GM19043 (cell line): ENCODE measurements around the gene NPAS1.

Experiments
- ATAC-seq: cut with Tn5 transposase; IDR thresholded peaks from one replicate; pipeline ENCODE4 v1.9.1; 2021; ENCODE audit warnings: low read depth; ENCODE audit not compliant: unreplicated experiment

NPAS1 gene

DNA sequence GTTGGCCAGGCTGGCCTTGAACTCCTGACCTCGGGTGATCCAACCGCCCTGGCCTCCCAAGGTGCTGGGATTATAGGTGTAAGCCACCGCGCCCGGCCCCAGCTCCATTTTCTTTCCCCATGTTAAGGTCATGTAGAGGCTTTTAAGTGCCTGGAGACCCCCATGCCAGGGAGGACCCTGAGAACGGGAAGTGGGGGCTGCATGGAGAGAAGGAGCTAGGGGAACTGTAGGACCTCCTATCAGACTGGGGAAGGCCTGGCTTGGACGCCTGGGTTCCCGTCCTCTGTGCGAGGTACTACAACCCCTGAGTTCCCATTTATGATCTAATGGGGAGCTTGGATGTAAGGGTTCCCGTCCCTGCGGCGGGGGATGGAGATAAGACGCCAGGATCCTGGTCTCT lies 714 bp upstream of the NPAS1 start:
- ATAC-seq: no peak

- no peak for ATAC-seq
Measured at GRCh38 chr19:47020132-47020805, 632 bp downstream of the NPAS1 start.

DNA sequence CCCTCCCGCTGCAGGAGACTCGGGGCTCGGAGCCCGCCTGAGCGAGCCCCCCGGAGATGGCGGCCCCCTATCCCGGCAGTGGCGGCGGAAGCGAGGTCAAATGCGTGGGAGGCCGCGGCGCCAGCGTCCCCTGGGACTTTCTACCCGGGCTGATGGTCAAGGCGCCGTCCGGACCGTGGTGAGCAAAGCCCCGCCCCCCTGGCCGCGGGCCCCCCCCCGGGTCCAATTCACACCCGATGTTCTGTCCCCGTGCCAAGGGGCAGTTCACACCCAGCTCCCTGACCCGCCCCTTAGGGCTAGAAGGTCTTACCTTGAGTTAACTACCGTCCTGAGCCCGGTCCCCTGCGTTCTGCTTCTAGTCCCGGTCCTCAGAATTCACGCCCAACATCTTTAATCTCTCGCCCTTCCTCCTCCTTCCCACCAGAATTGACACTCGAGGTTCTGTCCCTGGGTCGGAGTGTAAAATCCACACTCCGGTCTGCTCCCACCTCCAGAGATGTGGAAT lies 1.4 kb downstream of the NPAS1 start:
- ATAC-seq: no peak

DNA sequence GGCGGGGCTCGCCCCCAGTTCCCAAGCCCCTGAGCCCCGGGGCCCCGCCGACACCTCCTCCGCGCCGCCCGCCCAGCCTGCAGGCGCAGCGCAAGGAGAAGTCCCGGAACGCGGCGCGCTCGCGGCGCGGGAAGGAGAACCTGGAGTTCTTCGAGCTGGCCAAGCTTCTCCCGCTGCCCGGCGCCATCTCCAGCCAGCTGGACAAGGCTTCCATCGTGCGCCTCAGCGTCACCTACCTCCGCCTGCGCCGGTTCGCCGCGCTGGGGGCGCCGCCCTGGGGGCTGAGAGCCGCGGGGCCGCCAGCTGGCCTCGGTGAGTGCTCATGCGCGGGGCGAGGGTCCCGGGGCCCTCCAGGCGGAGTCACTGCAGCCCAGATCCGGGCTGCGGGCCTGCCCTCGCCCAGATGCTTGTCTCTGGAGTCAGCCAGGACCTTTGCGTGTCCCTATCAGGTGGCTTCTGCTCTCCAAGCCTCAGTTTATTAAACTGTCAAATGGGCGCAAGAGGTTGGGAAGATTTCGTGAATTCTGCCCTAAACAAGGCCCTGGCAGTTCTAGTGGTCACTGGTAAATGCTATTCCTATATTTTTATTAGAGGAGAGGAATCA lies 2.0 kb downstream of the NPAS1 start:
- no peak for ATAC-seq

DNA sequence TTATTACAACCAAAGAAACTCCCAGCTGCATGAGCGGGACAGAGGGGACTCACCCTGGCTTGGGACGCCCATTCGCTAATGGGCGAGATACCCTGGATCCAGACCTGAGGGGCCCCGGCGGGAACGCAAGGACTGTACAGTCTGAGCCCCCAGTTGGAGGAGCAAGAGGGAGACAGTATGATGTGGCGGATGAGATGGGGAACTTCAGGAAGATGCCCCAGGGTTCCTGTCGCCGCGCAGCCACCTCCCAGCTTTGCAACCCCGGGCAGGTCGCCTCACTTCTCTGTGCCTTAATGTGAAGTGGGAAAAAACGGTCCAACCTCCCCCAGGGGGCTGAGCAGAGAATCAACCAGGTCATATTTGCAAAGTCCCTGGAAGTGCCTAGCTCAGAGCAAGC lies 2.5 kb downstream of the NPAS1 start:
- no peak for ATAC-seq

GRCh38 chr19:47022541-47023447 lies 3.2 kb downstream of the NPAS1 start:
- ATAC-seq: no peak

- ATAC-seq: no peak
Measured at GRCh38 chr19:47023448-47023794, 3.8 kb downstream of the NPAS1 start.

- ATAC-seq: no peak
Measured at GRCh38 chr19:47024502-47024901, 4.9 kb downstream of the NPAS1 start.

GRCh38 chr19:47026156-47026555 lies 6.5 kb downstream of the NPAS1 start:
- ATAC-seq: no peak

DNA sequence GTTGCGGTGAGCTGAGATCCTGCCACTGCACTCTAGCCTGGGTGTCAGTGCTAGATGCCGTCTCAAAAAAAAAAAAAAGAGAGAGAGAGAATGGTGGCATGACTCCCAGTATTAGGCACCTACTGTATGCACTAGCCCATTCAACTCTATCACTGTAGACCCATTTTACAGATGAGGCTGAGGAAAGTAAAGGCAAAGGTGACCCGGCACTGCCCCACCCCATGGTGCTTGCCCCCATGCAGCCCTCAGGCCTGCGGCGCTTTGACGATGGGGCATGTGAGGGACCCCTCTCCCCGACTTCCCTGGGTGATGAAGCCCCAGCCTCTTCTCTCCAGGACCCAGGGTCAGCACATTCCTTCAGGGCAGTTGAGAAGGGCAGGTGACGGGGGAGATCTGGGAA lies 7.3 kb downstream of the NPAS1 start:
- no peak for ATAC-seq

DNA sequence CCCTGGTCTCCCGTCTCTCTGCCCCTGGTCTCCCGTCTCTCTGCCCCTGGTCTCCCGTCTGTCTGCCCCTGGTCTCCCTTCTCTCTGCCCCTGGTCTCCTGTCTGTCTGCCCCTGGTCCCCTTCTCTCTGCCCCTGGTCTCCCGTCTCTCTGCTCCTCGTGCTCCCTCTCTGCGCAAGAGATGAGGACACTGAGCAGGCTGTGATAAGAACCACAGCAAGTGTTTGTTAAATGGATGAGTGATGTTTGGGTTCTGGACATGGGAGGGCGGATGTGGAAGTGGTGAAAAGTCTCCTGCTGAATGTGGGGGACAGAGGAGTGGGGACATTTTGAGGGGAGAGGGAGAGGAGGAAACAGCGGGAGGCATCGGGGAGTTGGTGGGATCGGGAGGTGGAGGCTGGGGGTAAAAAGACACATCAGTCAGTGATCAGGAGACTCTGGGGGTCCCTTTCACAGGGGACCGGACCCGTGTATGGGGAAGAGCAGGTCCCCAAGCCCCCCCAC lies 8.0 kb downstream of the NPAS1 start:
- ATAC-seq: no peak

DNA sequence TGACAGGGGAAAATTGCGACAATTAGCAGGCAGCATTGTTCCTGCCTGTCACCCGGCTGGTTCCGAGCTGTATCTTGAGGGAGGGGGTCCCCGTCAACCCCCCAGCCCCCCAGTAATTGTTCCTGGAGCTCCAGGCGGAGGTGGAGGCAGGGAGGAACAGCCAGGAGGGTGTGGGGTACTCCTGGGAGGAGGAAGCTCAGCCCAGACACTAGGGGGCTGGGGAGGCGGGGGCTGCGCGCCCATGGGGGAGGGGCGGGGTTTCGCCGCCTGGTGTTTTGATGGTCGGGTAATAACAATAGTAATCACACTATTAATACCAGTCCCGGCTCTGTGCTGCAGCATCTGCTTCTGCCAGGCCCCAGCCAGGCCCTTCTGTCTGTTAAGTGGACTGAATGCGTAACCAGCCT lies 8.6 kb downstream of the NPAS1 start:
- no peak for ATAC-seq

GRCh38 chr19:47032171-47032811 lies 12.7 kb downstream of the NPAS1 start:
- no peak for ATAC-seq

DNA sequence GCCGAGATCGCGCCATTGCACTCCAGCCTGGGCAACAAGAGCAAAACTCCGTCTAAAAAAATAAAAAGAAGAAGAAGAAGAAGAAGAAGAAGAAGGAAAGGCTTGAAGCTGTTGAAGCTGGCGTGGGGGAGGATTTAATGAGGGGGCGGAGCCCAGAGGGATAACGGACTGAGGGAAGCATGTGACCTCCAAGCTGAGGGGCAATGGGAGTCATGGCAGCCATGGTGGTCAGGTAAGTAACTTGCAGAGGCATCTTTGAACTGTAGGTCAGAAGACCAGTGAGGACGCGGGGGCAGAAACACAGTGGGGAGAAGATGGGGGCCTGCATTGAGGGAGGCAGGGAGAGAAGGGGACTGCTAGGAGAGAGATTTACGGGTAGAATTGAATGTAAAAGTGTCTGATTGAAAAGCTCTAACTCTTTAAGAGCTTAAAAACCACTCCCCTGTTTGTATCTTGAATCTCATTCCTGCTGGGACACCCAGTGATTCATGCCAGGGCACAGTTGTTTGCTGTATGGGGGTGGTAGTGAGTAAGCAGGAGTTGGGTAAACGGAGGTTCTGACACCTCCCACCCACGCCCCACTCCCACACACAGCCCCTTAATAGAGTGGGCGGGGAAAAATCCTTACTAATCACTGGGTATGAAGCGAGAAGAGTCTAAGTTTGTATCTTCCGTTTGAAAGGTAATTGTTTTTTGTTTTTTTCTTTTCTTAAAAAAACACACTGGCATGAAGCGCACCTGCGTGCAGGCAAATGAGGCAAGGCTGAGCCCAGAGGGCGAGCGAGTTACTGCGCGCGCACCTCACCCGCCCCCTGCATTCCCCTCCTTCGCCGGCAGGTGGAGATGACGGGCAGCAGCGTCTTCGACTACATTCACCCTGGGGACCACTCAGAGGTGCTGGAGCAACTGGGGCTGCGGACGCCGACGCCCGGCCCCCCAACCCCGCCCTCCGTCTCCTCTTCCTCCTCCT lies 15.8 kb downstream of the NPAS1 start:
- ATAC-seq: no peak

GRCh38 chr19:47036097-47036651 lies 16.5 kb downstream of the NPAS1 start:
- no peak for ATAC-seq

- no peak for ATAC-seq
Measured at GRCh38 chr19:47037766-47038165, 18.1 kb downstream of the NPAS1 start.

- no peak for ATAC-seq
Measured at GRCh38 chr19:47039239-47039874, 19.7 kb downstream of the NPAS1 start.

- no peak for ATAC-seq
Measured at GRCh38 chr19:47040869-47041268, 21.2 kb downstream of the NPAS1 start.
